Measurements from ENCODE around the gene ADARB2.

Gene ADARB2

DNA sequence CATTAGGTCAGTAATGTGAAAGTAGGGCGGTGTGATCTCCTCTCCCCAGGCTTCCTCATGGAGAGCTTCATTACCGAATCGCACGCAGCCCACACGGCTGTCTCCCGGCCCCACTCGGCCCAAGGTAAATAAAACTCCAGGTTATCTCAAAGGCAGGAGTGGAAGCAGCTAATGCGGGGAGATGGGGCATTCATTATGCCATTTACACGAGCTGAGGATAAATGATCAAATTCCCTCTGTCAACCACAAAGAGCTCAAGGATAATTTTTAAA is 93.5 kb downstream of the ADARB2 start:
- no peak for DNase-seq (ENCODE audit: low read depth in 2 of 3, low spot score in 1 of 3)

DNA sequence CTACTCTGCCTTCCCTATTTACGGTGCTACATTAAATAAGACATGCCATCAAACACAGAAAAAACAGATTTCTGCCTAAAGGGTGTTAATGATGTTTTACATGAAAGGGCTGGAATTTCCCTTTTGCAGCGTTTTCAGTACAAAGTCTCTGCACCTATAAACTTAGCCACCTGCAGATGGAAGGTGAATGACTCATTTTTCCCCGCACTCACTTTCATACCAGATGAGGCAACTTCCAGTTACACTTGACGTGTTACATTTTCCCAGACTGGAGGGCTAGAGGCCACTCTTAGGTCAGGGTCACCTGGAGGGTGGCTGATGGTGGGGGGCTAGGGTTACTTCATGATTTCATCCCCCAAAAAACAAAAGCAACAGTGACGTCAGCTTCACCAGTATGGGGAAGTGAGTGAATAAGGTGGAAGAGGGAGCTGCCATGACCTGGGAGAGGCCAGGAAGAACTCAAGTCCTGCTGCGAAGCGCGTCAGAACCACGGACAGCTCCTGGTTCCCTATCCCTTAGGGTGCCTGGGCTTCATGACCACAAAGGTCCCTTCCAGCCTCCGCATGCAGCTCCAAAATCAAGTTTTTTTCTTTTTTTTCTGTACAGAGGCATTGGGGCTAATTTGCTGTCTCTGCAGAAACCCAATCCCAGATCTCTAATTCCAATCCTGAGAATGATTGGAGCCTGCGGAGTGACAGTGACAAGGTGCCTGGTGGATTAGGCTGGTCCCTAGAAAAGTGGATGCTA is 94.0 kb downstream of the ADARB2 start:
- DNase-seq (ENCODE audit: low read depth in 2 of 3, low spot score in 1 of 3): peak; percentile 12 to 18 (median 17)

DNA sequence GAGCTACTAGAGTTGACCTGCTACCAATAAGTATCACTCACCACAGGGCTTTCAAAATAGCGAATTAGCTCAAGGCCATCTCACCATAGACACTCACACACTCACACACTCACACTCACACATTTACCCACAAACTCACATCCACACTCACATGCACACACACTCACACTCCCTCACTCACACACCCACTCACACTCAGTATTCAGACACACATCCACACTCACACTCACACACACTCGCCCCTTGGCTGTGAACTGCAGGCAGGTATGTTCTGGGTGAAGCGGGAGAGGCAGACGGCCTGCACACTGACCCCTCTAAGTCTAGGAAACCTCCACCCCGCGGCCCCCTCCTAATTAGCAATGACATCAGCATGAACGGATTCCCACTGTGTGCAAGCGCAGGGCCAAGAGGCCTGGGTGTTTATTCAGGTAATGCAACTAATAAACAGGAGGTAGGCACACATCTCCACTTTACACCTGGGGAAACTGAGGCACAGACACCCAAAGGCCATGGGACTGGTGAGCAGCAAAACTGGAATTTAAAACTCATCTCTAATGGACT is 94.6 kb downstream of the ADARB2 start:
- DNase-seq (ENCODE audit: low read depth in 2 of 3, low spot score in 1 of 3): no peak

DNA sequence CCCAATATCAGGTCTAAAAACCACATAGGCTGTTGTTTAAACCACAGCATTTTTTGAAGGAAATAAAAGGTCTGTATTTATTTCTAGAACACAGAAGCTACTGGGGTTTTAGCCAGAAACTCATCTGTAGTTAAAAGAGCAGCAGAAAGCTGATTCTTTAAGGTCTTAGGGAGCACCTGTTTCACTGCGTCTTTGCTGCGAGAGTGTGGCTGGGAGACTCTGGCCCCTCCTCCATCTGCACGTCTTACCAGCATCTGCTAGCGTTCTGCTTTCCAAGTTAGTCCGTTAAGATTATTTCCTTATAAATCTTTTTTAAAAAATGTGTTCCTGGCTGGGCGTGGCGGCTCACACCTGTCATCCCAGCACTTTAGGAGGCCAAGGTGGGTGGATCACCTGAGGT is 95.9 kb downstream of the ADARB2 start:
- DNase-seq (ENCODE audit: low read depth in 2 of 3, low spot score in 1 of 3): no peak

DNA sequence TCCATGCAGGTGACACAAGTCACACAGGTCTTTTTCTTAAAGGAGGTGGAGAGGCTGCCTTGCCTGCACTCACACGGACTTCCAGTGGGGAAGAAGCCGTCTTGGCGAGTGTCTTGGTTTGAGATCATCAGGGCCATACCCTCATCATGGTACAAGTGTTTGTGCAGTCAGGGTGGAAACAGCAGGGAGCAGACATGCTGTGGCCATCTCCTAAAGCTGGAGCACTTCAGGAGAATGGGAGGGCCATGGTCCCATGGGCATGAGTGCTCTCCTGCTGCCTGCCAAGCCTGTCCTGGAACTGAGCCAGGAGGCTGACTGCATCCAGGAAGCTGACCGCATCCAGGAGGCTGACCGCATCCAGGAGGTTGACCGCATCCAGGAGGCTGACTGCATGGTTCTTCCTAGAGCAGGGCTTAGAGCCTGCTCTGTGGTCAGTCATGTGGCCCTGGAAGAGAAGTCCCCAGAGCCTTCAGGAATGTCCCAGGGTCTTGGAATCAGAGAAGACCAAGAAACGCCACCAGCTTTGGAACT is 98.4 kb downstream of the ADARB2 start:
- no peak for DNase-seq (ENCODE audit: low read depth in 2 of 3, low spot score in 1 of 3)

DNA sequence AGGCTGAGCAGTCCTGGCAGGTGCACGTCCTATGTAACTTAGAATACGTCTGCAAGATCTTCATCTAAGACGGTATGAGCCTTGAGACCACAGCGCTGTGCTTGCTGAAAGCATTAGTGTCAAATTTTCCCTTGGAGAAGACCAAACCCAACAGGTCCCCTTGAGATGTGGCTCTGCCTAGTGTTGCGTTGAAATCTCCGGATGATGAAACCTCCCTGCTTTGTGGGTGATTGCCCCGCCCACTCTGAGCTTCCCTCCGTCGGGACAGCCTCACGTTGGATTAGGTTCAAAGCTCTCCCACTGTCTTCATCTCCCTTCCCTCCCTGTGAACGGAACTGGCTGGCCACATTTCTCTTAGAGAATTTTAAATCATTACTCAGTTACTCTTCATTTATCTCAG is 102.0 kb downstream of the ADARB2 start:
- DNase-seq (ENCODE audit: low read depth in 2 of 3, low spot score in 1 of 3): no peak

DNA sequence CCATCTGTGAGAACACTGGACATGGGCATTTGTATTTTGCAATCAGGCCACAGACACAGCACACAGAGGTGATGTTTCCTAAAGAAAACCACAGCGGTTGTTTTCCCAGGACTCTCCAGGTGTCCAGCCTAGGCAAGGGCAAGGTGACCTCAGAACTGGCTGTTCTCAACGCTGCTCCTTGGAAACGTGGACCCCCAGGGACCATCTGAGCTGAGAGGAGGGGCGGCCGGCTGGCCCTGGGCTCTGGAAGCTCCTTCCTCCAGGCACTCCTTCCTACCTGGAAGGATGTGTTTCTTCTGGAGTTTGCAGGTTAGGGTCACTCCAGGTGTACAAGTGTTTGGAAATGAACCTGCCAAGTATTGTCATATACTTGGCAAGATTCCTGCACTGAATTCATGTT is 103.1 kb downstream of the ADARB2 start:
- no peak for DNase-seq (ENCODE audit: low read depth in 2 of 3, low spot score in 1 of 3)

DNA sequence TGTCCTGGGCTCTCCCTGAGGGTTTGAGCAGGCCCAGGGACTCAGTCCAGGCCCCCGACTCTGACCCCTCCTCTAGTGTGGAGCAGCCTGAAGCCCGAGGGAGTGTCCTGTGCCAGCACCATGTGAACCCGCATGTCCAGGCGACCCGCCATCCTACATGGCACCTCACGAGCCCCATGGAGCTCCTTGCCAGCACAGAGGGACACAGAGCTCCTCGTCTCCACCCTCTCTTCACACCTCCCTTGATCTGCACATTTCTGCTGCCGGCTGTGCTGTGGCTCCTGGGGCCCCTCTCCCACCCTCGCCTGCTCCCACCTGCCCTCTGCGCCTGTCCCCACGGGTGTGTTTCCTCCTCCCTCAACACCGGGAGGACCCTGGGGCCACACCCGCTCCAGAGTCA is 103.5 kb downstream of the ADARB2 start:
- no peak for DNase-seq (ENCODE audit: low read depth in 2 of 3, low spot score in 1 of 3)

DNA sequence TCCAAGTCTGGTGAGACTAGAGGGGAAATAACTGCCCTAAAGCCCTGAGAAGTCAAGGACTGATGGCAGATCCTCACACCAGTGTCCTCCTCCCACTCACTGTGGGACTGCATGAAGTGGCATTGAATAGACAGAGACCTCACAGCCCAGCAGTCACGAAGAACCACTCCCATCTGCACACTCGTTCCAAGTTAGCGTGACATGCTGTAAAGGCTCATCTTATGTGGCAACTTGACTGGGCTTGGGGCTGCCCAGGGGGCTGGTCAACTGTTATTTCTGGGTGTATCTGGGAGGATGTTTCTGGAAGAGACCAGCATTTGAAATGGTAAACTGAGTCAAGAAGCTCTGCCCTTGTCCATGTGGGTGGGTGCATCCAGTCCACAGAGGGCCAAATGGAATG is 104.7 kb downstream of the ADARB2 start:
- no peak for DNase-seq (ENCODE audit: low read depth in 2 of 3, low spot score in 1 of 3)

DNA sequence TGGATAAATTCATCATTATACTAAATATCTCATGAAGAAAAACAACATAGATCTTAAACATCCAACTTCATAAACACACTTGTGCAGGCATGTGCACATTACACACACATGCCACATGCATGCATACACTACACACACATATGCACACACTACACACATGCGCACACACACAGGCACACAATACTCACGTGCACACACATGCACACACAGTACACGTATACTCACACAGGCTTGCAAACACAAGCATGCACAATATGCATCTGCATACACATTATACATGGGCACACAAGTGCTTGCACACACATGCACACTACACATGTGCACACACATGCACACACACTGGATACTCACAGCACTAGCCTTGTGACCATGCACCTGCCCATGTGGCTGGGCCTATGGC is 105.2 kb downstream of the ADARB2 start:
- DNase-seq (ENCODE audit: low read depth in 2 of 3, low spot score in 1 of 3): no peak

DNA sequence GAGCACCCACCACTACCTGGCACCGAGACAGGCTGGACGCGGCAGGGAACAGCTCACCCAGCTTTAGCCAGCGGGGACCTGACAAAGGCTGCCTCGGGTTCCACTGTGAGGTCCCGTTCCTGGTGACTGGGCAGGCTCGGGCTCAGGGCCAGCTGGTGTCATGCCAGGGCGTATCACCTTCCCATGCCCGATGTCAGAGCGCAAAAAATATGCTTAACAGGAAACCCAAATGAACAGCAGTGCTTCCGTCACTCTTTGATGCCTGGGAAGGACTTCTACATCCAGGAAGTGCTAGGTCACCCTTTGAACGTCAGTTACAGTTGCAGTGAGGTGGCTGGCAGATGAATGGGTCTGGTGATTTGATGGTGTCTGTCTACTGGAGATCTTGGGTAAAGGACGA is 106.0 kb downstream of the ADARB2 start:
- DNase-seq (ENCODE audit: low read depth in 2 of 3, low spot score in 1 of 3): no peak

DNA sequence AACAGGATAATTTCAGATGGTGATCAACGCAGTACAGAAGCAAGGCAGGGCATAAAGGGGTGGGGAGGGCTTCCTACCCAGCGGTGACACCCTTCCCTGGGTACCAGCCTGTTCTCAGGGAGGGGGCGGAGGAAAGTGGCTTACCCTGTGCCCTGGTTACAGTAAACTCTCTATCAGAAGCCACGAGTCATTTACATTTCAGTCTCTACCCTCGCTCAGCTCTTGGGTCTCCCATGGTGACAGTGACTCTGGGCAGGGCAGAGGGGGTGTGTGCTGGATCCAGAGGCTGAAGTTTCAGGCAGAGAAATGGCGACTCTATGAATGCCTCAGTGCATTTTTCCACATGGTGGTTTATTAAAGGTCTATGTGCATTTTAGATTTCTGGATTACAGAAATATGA is 107.0 kb downstream of the ADARB2 start:
- no peak for DNase-seq (ENCODE audit: low read depth in 2 of 3, low spot score in 1 of 3)

DNA sequence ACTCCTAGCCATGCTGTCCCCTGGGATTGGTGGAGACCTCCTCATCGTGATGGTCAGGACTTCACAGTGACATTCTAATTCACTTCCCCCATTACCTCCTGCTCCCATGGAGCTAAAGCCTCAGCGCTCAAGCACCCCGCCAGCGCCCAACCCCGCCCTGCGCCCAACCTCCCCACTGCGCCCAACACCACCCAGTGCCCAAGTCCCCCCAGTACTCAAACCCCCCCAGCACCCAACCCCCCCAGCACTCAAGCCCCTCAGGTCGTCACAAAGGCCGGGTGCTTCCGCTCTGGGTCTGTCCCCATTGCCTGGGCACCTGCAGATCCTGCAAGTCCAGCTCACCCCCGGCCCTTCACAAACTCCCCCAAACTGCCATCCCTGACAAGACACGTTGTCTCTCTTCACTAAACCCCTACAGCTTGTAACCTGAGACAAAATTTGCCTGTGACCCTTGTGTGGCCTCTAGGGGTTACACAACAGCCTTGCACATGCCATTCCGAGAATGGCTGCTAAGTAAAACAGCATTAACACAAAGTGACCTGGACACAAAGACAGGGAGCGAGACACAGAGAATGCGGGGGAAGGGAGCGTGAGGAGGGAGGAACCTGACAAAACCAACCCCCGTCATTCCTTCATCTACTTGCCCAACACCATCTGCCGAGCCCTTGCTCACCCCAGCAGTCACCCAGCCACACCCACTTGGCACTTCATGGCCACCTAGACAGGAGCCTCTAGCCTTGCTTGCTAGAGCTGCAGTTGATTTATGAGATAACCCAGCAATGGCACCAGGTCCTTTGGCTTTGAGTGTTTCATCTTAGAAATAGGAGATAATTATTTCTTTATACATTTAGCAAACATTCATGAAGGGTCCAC is 107.8 kb downstream of the ADARB2 start:
- DNase-seq (ENCODE audit: low read depth in 2 of 3, low spot score in 1 of 3): no peak

DNA sequence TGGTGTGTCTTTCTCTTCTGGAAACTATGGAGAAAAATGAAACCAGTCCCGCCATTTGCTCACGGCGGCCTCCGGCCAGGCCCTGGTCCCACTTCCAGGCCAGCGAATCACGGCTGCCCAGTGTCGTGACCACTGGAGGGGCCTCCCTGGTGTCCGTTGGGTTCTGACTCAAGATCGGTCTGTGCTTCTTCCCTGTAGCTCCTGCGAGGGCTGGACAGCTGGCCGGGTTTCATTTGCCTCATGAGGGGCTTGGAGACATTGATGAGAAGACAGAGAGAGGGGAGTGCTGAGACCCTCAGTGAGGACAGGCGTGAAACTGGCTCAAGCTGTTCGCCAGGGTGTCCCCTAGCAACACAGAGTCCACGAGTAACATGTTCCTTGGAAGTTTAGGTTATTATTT is 108.6 kb downstream of the ADARB2 start:
- no peak for DNase-seq (ENCODE audit: low read depth in 2 of 3, low spot score in 1 of 3)

DNA sequence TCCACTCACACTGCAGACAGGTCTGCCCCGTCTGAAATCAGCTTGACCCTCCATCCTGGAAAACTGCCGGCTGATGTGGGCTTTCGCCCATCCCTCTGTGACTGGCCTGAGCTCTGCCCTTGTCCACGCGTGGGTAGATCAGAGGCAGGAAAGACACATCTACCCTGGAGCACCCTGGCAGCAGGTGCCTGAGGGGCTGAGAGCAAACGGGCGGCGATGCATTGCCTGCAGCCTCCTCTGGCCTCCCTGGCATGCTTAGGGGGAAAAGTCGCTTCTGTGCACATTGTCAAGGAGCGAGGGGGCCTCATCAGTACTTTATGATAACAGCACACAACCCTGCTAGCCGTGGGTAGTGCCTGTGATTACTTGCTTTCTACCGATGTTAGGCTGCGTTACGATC is 109.4 kb downstream of the ADARB2 start:
- no peak for DNase-seq (ENCODE audit: low read depth in 2 of 3, low spot score in 1 of 3)

DNA sequence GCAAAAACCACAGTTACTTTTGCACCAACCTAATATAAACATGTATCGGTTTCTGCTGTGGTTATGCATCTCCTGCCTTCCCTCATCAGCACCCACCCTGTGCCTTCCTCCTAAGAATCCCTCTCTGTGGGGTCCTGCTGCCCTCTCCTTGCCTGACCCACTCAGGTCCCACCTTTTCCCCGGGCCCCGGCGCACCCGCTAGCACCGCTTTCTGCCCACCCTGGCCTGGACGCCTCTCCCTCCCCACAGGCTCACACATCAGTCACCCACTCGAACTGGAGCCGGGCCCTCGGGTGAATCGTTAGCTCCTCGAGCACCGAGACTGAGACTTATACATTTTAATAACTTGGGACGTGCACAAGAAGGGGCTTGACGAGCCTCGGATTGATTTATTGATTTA is 110.5 kb downstream of the ADARB2 start:
- DNase-seq (ENCODE audit: low read depth in 2 of 3, low spot score in 1 of 3): no peak

DNA sequence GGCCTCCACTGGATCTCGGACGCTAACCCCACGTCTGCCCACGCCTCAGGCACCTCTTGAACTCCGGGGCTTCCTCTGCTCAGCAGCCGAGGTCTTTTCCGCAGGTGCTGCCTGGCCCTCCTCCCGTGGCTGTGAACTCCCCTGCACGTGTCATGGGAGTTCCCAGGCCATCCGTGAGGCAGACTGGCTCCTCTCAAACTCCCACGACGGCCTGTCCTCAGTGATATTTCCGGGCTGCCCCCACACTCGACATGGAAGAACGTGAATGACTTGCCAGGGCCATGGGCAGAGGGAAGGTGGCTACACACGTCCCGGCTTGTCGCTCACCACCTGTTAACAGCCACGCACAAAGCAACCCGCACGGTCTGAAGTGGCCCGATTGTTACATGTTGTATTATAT is 110.9 kb downstream of the ADARB2 start:
- no peak for DNase-seq (ENCODE audit: low read depth in 2 of 3, low spot score in 1 of 3)

DNA sequence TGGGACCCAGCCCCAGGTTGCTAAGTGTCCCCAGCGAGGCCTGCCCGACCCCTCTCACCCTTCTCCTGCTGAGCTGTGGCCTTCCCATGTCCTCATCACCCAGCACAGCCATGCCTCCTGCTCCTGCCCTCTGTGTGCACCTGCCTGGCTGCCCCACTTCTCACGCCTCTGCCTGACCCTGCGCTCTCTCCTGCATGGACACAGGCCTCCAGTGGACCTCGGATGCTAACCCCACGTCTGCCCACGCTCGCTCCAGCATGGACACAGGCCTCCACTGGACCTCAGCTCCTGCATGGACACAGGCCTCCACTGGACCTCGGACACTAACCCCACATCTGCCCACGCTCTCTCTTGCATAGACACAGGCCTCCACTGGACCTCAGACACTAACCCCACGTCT is 111.6 kb downstream of the ADARB2 start:
- no peak for DNase-seq (ENCODE audit: low read depth in 2 of 3, low spot score in 1 of 3)

DNA sequence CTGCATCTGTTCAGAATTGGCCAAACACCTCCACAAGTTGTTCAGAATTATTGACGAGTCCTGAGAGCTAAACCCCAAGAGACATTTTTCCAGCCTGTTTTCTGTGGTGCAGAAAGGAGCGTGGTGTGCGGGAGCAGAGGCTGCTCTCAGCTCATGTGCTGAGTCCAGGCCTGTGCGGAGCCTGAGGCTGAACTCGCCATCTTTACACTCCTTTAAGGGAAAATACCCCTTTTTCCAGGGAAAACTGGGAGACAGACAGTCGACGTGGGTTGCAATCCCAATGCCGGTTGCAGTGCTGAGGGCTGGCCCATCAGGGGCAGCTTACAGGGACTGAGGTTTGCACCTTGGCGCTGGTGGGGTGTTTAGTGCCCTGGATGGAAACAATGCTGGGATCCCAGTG is 112.2 kb downstream of the ADARB2 start:
- DNase-seq (ENCODE audit: low read depth in 2 of 3, low spot score in 1 of 3): no peak

DNA sequence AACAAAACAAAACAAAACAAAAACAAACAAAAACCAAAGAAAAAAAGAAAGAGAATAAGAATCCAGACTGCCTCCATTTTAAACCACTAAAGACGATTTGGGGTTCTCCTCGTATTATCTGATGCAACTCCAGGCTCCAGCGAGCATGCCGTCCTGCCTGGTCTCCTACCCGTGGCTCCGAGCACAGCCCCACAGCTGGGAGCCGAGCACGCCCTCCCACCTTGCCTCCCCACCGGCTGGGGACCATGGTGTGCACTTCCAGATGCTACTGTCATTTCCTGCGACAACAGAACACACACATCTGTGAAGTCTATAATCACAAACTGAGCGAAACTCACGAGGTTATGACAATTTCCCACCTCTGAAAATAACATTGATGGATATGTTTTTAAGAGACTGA is 113.1 kb downstream of the ADARB2 start:
- no peak for DNase-seq (ENCODE audit: low read depth in 2 of 3, low spot score in 1 of 3)

DNA sequence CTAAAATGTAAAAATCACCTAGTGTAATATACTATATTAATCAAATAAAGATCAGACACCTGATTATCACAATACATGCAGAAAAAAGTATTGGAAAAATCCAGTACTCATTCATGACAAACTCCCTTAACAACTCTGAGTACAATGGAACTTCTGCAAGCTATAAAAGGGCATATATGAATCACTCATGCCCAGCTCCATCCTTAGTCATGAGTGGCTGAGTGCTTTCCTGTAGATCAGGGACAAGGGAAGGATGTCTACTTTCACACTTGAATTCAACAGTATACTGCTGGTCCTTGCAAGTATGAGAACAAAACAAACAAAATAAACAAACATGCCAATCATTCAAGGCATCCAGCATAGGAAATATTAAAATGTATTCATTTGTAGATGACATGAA is 116.5 kb downstream of the ADARB2 start:
- DNase-seq (ENCODE audit: low read depth in 2 of 3, low spot score in 1 of 3): no peak
